Endometrium (tissue), 2 donors: Measurements from ENCODE around the gene TCF3.
"Not testable (repeated sequence)": the region's sequence is repeated elsewhere in the genome, so short reads cannot be mapped to it uniquely, and the experiment has no call there.

Experiments
- FAIRE-seq: peaks from 2 replicates; lab custom pipeline; 2012; peaks lifted over from hg19 to GRCh38; lab: Jason Lieb, UNC
- donor health status: control.
- donor health status: control.

The TCF3 gene

GRCh38 chr19:1650650-1651567 lies 1.5 kb downstream of the TCF3 start:
- no peak for FAIRE-seq

GRCh38 chr19:1649706-1650649 lies 2.4 kb downstream of the TCF3 start:
- no peak for FAIRE-seq

GRCh38 chr19:1648920-1649541 lies 3.4 kb downstream of the TCF3 start:
- FAIRE-seq: no peak

- no peak for FAIRE-seq
Measured at GRCh38 chr19:1648459-1648849, 4.0 kb downstream of the TCF3 start.

- no peak for FAIRE-seq
Measured at GRCh38 chr19:1647501-1648458, 4.6 kb downstream of the TCF3 start.

GRCh38 chr19:1646659-1647453 lies 5.6 kb downstream of the TCF3 start:
- no peak for FAIRE-seq

- FAIRE-seq: no peak
Measured at GRCh38 chr19:1646149-1646548, 6.3 kb downstream of the TCF3 start.

- FAIRE-seq: no peak
Measured at GRCh38 chr19:1645299-1645698, 7.1 kb downstream of the TCF3 start.

- FAIRE-seq: no peak
Measured at GRCh38 chr19:1644070-1644469, 8.3 kb downstream of the TCF3 start.

- not testable (repeated sequence) for FAIRE-seq
Measured at GRCh38 chr19:1640893-1641448, 11.4 kb downstream of the TCF3 start.

GRCh38 chr19:1636325-1637236 lies 15.8 kb downstream of the TCF3 start:
- FAIRE-seq: no peak

GRCh38 chr19:1634938-1635243 lies 17.5 kb downstream of the TCF3 start:
- no peak for FAIRE-seq

- no peak for FAIRE-seq
Measured at GRCh38 chr19:1634242-1634937, 18.0 kb downstream of the TCF3 start.

- no peak for FAIRE-seq
Measured at GRCh38 chr19:1633269-1633826, 19.1 kb downstream of the TCF3 start.

- no peak for FAIRE-seq
Measured at GRCh38 chr19:1632462-1633268, 19.8 kb downstream of the TCF3 start.

- FAIRE-seq: no peak
Measured at GRCh38 chr19:1631557-1632100, 20.8 kb downstream of the TCF3 start.

- no peak for FAIRE-seq
Measured at GRCh38 chr19:1630811-1631210, 21.6 kb downstream of the TCF3 start.
